H9 (cell line): ENCODE data around the gene OLFM1. TPM values are rescaled to one million over a fixed set of nuclear protein-coding genes. Genes with fewer than 3 reads are reported as not detected.

ENCODE experiments used
- DNase-seq: peaks from one replicate; pipeline ENCODE4 v3.0.0-alpha.2; 2017
- H2AFZ ChIP-seq: one replicate; pipeline ENCODE4 v1.6.1; 2013; ENCODE audit warnings: mild to moderate bottlenecking, low read length, control low read depth, moderate library complexity
- H2AK5ac ChIP-seq: 2 replicates; pipeline ENCODE4 v1.6.1; 2013; ENCODE audit warnings: low read length, control low read depth, mixed read lengths; ENCODE audit not compliant: insufficient read length
- H2BK120ac ChIP-seq: one replicate; pipeline ENCODE4 v1.6.1; 2013; ENCODE audit warnings: low read depth, mild to moderate bottlenecking, low read length, control low read depth, inconsistent platforms; ENCODE audit not compliant: poor library complexity, severe bottlenecking
- H2BK12ac ChIP-seq: 2 replicates; pipeline ENCODE4 v1.6.1; 2013; ENCODE audit warnings: low read length, control low read depth, mixed read lengths, low read depth; ENCODE audit not compliant: insufficient read length
- H2BK15ac ChIP-seq: 2 replicates; pipeline ENCODE4 v1.6.1; 2013; ENCODE audit warnings: low read depth, low read length, control low read depth
- H2BK20ac ChIP-seq: one replicate; pipeline ENCODE4 v1.6.1; 2013; ENCODE audit warnings: low read depth, mild to moderate bottlenecking, low read length, control low read depth, inconsistent platforms; ENCODE audit not compliant: poor library complexity, severe bottlenecking
- H2BK5ac ChIP-seq: 2 replicates; pipeline ENCODE4 v1.6.1; 2013; ENCODE audit warnings: low read length, control low read depth, mixed read lengths; ENCODE audit not compliant: insufficient read length
- H3K14ac ChIP-seq: 2 replicates; pipeline ENCODE4 v1.6.1; 2013; ENCODE audit warnings: low read length, control low read depth; ENCODE audit not compliant: insufficient read depth
- H3K18ac ChIP-seq: 2 replicates; pipeline ENCODE4 v1.6.1; 2013; ENCODE audit warnings: low read depth, mild to moderate bottlenecking, mixed read lengths, low read length, control low read depth; ENCODE audit not compliant: insufficient read length
- H3K23ac ChIP-seq: 2 replicates; pipeline ENCODE4 v1.6.1; 2013; ENCODE audit warnings: low read length, control low read depth, mixed read lengths, low read depth; ENCODE audit not compliant: insufficient read length
- H3K23me2 ChIP-seq: 2 replicates; pipeline ENCODE4 v1.6.1; 2013; ENCODE audit warnings: low read depth, mild to moderate bottlenecking, mixed read lengths, low read length, control low read depth; ENCODE audit not compliant: insufficient read length, poor library complexity, severe bottlenecking
- H3K27ac ChIP-seq: 2 replicates; pipeline ENCODE4 v1.5.1; 2013; ENCODE audit warnings: low read length, control low read depth, mixed read lengths, low read depth; ENCODE audit not compliant: insufficient read length
- H3K27me3 ChIP-seq: 2 replicates; pipeline ENCODE4 v1.6.1; 2013; ENCODE audit warnings: low read length, control low read depth, inconsistent platforms; ENCODE audit not compliant: insufficient read depth
- H3K4ac ChIP-seq: 2 replicates; pipeline ENCODE4 v1.6.1; 2013; ENCODE audit warnings: low read depth, mild to moderate bottlenecking, control low read depth, inconsistent platforms, low read length, moderate library complexity
- H3K4me1 ChIP-seq: 2 replicates; pipeline ENCODE4 v1.6.1; 2013; ENCODE audit warnings: low read length, control low read depth, inconsistent platforms; ENCODE audit not compliant: insufficient read depth
- H3K4me2 ChIP-seq: 2 replicates; pipeline ENCODE4 v1.6.1; 2013; ENCODE audit warnings: low read length, control low read depth, mixed read lengths; ENCODE audit not compliant: insufficient read length, insufficient read depth
- H3K56ac ChIP-seq: 2 replicates; pipeline ENCODE4 v1.6.1; 2013; ENCODE audit warnings: low read depth, mild to moderate bottlenecking, mixed read lengths, low read length, control low read depth; ENCODE audit not compliant: insufficient read length
- H3K79me1 ChIP-seq: 2 replicates; pipeline ENCODE4 v1.6.1; 2013; ENCODE audit warnings: low read depth, mild to moderate bottlenecking, moderate library complexity, low read length, control low read depth, inconsistent platforms; ENCODE audit not compliant: insufficient read depth, poor library complexity, severe bottlenecking
- H3K79me2 ChIP-seq: 2 replicates; pipeline ENCODE4 v1.6.1; 2013; ENCODE audit warnings: low read length, control low read depth, inconsistent platforms; ENCODE audit not compliant: insufficient read depth
- H3K9ac ChIP-seq: 2 replicates; pipeline ENCODE4 v1.6.1; 2013; ENCODE audit warnings: low read length, control low read depth, mixed read lengths; ENCODE audit not compliant: insufficient read length; ENCODE audit errors: extremely low read depth
- H3K9me3 ChIP-seq: one replicate; pipeline ENCODE4 v1.6.1; 2013; ENCODE audit warnings: low read depth, low read length, inconsistent platforms; ENCODE audit not compliant: control insufficient read depth
- H3T11ph ChIP-seq: one replicate; pipeline ENCODE4 v1.6.1; 2013; ENCODE audit warnings: mild to moderate bottlenecking, low read length, control low read depth, inconsistent platforms
- H4K20me1 ChIP-seq: one replicate; pipeline ENCODE4 v1.6.1; 2013; ENCODE audit not compliant: control insufficient read depth, insufficient read length, insufficient read depth
- H4K5ac ChIP-seq: 2 replicates; pipeline ENCODE4 v1.6.1; 2013; ENCODE audit warnings: low read depth, mild to moderate bottlenecking, mixed read lengths, low read length, control low read depth; ENCODE audit not compliant: insufficient read length
- H4K8ac ChIP-seq: replicated peaks from 2 replicates; pipeline ENCODE4 v1.6.1; 2013; ENCODE audit warnings: low read length, control low read depth, mixed read lengths, low read depth; ENCODE audit not compliant: insufficient read length
- H4K91ac ChIP-seq: 2 replicates; pipeline ENCODE4 v1.6.1; 2013; ENCODE audit warnings: low read depth, mild to moderate bottlenecking, moderate library complexity, mixed read lengths, low read length, control low read depth; ENCODE audit not compliant: insufficient read length
- H3K27ac Mint-ChIP-seq, 3 experiments: 2 replicates in 2 of 3; 3 replicates in 1 of 3; pipeline ENCODE4 v1.8.0; 2020 to 2021; ENCODE audit warnings: mixed read lengths in 3 of 3, mild to moderate bottlenecking in 1 of 3, moderate library complexity in 1 of 3
- H3K27me3 Mint-ChIP-seq: 2 replicates; pipeline ENCODE4 v1.8.0; 2021; ENCODE audit warnings: low read depth, mild to moderate bottlenecking, moderate library complexity, mixed read lengths
- H3K36me3 Mint-ChIP-seq, 3 experiments: 2 replicates in 2 of 3; 3 replicates in 1 of 3; pipeline ENCODE4 v1.8.0; 2020 to 2021; ENCODE audit warnings: low read depth in 3 of 3, mixed read lengths in 3 of 3; ENCODE audit not compliant: insufficient read depth in 1 of 3
- H3K4me1 Mint-ChIP-seq, 2 experiments: 2 replicates each; pipeline ENCODE4 v1.8.0; 2020; ENCODE audit warnings: mixed read lengths in 2 of 2
- H3K4me3 Mint-ChIP-seq, 2 experiments: 2 replicates in 1 of 2; 3 replicates in 1 of 2; pipeline ENCODE4 v1.8.0; 2020 to 2021; ENCODE audit warnings: mild to moderate bottlenecking in 2 of 2, mixed read lengths in 2 of 2, moderate library complexity in 1 of 2
- H3K9me3 Mint-ChIP-seq, 2 experiments: 2 replicates in 1 of 2; 3 replicates in 1 of 2; pipeline ENCODE4 v1.8.0; 2020; ENCODE audit warnings: mild to moderate bottlenecking in 2 of 2, mixed read lengths in 2 of 2, moderate library complexity in 1 of 2
- WGBS: extraction: QIAGEN DNeasy Blood & Tissue Kit; methylation state at CpG from one replicate; pipeline ENCODE4 v1.1.7; 2013; ENCODE audit warnings: missing lambda C conversion rate, low lambda C conversion rate, mixed read lengths; ENCODE audit not compliant: insufficient read length; ENCODE audit errors: extremely low coverage; 5-methylcytosine and 5-hydroxymethylcytosine counted together
- total RNA-seq: library from RNA; stranded (reverse); gene quantifications from 2 replicates; pipeline ENCODE4 v1.2.1, GENCODE V29; 2021
- TF ChIP-seq, protein P1 (sequence below): fragments of 200-600 bp; sonication (generic); conservative IDR thresholded peaks from 3 replicates; pipeline ENCODE4 v1.8.0; 2021; ENCODE audit warnings: antibody characterized with exemption, mild to moderate bottlenecking

OLFM1 gene
- total RNA-seq, 1 experiment from 2014 or later, result 34.1 TPM

DNA sequence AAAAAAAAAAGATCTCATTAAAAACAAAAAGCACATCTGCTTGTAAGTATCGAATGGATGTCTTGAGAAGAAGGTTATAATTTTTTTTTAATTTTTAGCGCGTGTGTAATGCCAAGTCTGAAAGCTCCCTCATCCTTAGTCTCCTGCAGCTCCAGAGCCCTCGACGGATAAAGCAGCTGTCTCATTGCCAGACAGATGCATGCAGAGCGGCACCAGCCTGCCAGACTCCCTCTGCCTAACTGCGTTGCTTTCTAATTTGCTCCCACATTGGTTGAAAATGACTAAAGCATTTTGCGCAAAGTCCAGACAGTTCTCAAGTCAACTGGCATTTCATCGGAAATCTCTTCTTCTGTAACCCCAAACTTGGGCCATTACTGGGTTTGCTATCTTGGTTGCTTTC, 29.4 kb downstream of the OLFM1 start:
- peaks cover 28 to 40% (median 29%) of the 10 kb centered on the region in 3 experiments for H3K36me3 Mint-ChIP-seq
- Histone ChIP-seq H3K27me3 (no peaks in the 10 kb centered on the region), H2AK5ac (no peak overlapping the region), H3K27ac (no peak overlapping the region), H2AFZ (no peak overlapping the region), H3T11ph (no peak overlapping the region), H3K18ac (no peak overlapping the region), H4K5ac (no peak overlapping the region), H2BK12ac (no peak overlapping the region), H3K14ac (no peak overlapping the region), H3K9me3 (no peaks in the 10 kb centered on the region), H3K9ac (no peak overlapping the region), H2BK20ac (no peak overlapping the region), H4K91ac (no peak overlapping the region), H3K56ac (no peak overlapping the region), H3K4ac (no peak overlapping the region), H3K79me1 (no peaks in the 10 kb centered on the region), H2BK5ac (no peak overlapping the region), H3K23ac (no peak overlapping the region), H4K8ac (no peak overlapping the region), H3K23me2 (peaks cover 2% of the 10 kb centered on the region), H2BK120ac (no peak overlapping the region), H3K4me2 (no peak overlapping the region), H4K20me1 (no peaks in the 10 kb centered on the region), H2BK15ac (no peak overlapping the region), H3K79me2 (no peaks in the 10 kb centered on the region), H3K4me1 (no peaks in the 10 kb centered on the region)
- H3K4me3 Mint-ChIP-seq, result no peak overlapping the region
- DNase-seq, result no peak
- H3K27ac Mint-ChIP-seq, result no peak overlapping the region; a peak in 1 of 7 replicates
- H3K9me3 Mint-ChIP-seq, result peaks cover 4 to 8% of the 10 kb centered on the region in 2 experiments; a peak in 4 of 5 replicates
- TF ChIP-seq, protein P1, sequence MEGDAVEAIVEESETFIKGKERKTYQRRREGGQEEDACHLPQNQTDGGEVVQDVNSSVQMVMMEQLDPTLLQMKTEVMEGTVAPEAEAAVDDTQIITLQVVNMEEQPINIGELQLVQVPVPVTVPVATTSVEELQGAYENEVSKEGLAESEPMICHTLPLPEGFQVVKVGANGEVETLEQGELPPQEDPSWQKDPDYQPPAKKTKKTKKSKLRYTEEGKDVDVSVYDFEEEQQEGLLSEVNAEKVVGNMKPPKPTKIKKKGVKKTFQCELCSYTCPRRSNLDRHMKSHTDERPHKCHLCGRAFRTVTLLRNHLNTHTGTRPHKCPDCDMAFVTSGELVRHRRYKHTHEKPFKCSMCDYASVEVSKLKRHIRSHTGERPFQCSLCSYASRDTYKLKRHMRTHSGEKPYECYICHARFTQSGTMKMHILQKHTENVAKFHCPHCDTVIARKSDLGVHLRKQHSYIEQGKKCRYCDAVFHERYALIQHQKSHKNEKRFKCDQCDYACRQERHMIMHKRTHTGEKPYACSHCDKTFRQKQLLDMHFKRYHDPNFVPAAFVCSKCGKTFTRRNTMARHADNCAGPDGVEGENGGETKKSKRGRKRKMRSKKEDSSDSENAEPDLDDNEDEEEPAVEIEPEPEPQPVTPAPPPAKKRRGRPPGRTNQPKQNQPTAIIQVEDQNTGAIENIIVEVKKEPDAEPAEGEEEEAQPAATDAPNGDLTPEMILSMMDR, result no peak
- H3K27me3 Mint-ChIP-seq, result no peaks in the 10 kb centered on the region; the same call in 1 of the 2 replicates
- H3K4me1 Mint-ChIP-seq, result peaks cover 0 to 4% of the 10 kb centered on the region in 2 experiments; a peak in 1 of 4 replicates
- no CpG with 5 or more reads among the region's 9 CpGs for WGBS
